ENCODE measurements around the gene MED13.

The MED13 gene

GRCh38 chr17:62092784-62093183, 27.7 kb upstream of the MED13 start:
- Histone ChIP-seq H3K27me3 (ENCODE audit: insufficient read depth, low read length) (no peaks in the 10 kb centered on the region), H3K9me3 (ENCODE audit: insufficient read depth, low read depth, low read length) (no peaks in the 10 kb centered on the region), H3K4me1 (ENCODE audit: control insufficient read depth in 1 of 2, insufficient read depth in 2 of 2, low read length in 2 of 2) (no peaks in the 10 kb centered on the region), H4K12ac (ENCODE audit: low read depth, low read length) (no peak overlapping the region), H3K4ac (ENCODE audit: low read depth, low read length) (no peak overlapping the region), H2AFZ (ENCODE audit: insufficient read depth, low read length, poor library complexity) (no peak overlapping the region), H3K18ac (ENCODE audit: low read length) (no peak overlapping the region), H3K14ac (ENCODE audit: low read length) (no peak overlapping the region), H3K36me3 (ENCODE audit: control insufficient read depth in 1 of 2, insufficient read depth in 2 of 2, low read length in 2 of 2) (no peaks in the 10 kb centered on the region), H2AK5ac (ENCODE audit: low read length) (no peak overlapping the region), H3K23ac (ENCODE audit: low read length) (no peak overlapping the region), H4K8ac (ENCODE audit: low read depth, low read length) (no peak overlapping the region), H3K4me2 (ENCODE audit: low read length) (no peak overlapping the region), H2BK120ac (ENCODE audit: insufficient read depth, low read length, poor library complexity) (no peak overlapping the region), H3K9ac (ENCODE audit: low read length) (no peak overlapping the region), H3K4me3 (ENCODE audit: low read depth, low read length) (no peak overlapping the region), H2BK5ac (ENCODE audit: low read depth, low read length, poor library complexity) (no peak overlapping the region), H3K79me2 (ENCODE audit: control insufficient read depth, insufficient read depth, low read length, poor library complexity) (no peaks in the 10 kb centered on the region), H3K27ac (ENCODE audit: low read depth, low read length) (no peak overlapping the region), H2BK12ac (ENCODE audit: low read length) (no peak overlapping the region), H3K79me1 (ENCODE audit: low read length) (no peaks in the 10 kb centered on the region), H4K91ac (ENCODE audit: low read depth, low read length) (no peak overlapping the region)
- WGBS (ENCODE audit: extremely low coverage, insufficient coverage, insufficient read length): no CpG with 5 or more reads among the region's 2 CpGs
- DNase-seq: peak in 1 of 2 donors; percentile 29

GRCh38 chr17:62091804-62092203, 26.7 kb upstream of the MED13 start:
- Histone ChIP-seq H3K27ac (ENCODE audit: low read depth, low read length) (no peak overlapping the region), H3K4me3 (ENCODE audit: low read depth, low read length) (no peak overlapping the region), H3K4ac (ENCODE audit: low read depth, low read length) (no peak overlapping the region), H4K12ac (ENCODE audit: low read depth, low read length) (no peak overlapping the region), H3K27me3 (ENCODE audit: insufficient read depth, low read length) (no peaks in the 10 kb centered on the region), H2BK12ac (ENCODE audit: low read length) (no peak overlapping the region), H3K79me2 (ENCODE audit: control insufficient read depth, insufficient read depth, low read length, poor library complexity) (no peaks in the 10 kb centered on the region), H3K79me1 (ENCODE audit: low read length) (no peaks in the 10 kb centered on the region), H2AFZ (ENCODE audit: insufficient read depth, low read length, poor library complexity) (no peak overlapping the region), H3K4me1 (ENCODE audit: control insufficient read depth in 1 of 2, insufficient read depth in 2 of 2, low read length in 2 of 2) (no peaks in the 10 kb centered on the region), H4K91ac (ENCODE audit: low read depth, low read length) (no peak overlapping the region), H3K23ac (ENCODE audit: low read length) (no peak overlapping the region), H4K8ac (ENCODE audit: low read depth, low read length) (no peak overlapping the region), H3K14ac (ENCODE audit: low read length) (no peak overlapping the region), H2BK120ac (ENCODE audit: insufficient read depth, low read length, poor library complexity) (no peak overlapping the region), H2BK5ac (ENCODE audit: low read depth, low read length, poor library complexity) (no peak overlapping the region), H3K9me3 (ENCODE audit: insufficient read depth, low read depth, low read length) (no peaks in the 10 kb centered on the region), H2AK5ac (ENCODE audit: low read length) (no peak overlapping the region), H3K4me2 (ENCODE audit: low read length) (no peak overlapping the region), H3K9ac (ENCODE audit: low read length) (no peak overlapping the region), H3K18ac (ENCODE audit: low read length) (no peak overlapping the region), H3K36me3 (ENCODE audit: control insufficient read depth in 1 of 2, insufficient read depth in 2 of 2, low read length in 2 of 2) (no peaks in the 10 kb centered on the region)
- no CpG with 5 or more reads among the region's 1 CpG for WGBS (ENCODE audit: extremely low coverage, insufficient coverage, insufficient read length)
- no peak for DNase-seq

DNA sequence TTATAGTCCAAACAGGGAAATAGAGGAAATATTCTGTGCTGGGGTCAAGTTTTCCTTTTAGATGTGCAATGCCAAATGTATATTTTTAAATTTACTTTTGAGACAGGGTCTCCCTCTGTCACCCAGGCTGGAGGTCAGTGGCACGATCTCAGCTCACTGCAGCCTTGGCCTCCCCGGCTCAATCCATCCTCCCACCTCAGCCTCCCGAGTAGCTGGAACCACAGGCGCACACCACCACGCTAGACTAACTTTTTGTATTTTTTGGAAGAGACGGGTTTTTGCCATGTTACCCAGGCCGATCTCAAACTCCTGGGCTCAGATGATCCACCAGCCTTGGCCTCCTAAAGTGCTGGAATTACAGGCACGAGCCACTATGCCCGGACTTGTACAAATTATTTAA, 25.8 kb upstream of the MED13 start:
- Histone ChIP-seq H3K14ac (ENCODE audit: low read length) (no peak overlapping the region), H3K27ac (ENCODE audit: low read depth, low read length) (no peak overlapping the region), H3K4me1 (ENCODE audit: control insufficient read depth in 1 of 2, insufficient read depth in 2 of 2, low read length in 2 of 2) (no peaks in the 10 kb centered on the region), H2BK120ac (ENCODE audit: insufficient read depth, low read length, poor library complexity) (no peak overlapping the region), H4K91ac (ENCODE audit: low read depth, low read length) (no peak overlapping the region), H3K79me2 (ENCODE audit: control insufficient read depth, insufficient read depth, low read length, poor library complexity) (no peaks in the 10 kb centered on the region), H4K12ac (ENCODE audit: low read depth, low read length) (no peak overlapping the region), H4K8ac (ENCODE audit: low read depth, low read length) (no peak overlapping the region), H2AFZ (ENCODE audit: insufficient read depth, low read length, poor library complexity) (no peak overlapping the region), H3K9ac (ENCODE audit: low read length) (no peak overlapping the region), H3K9me3 (ENCODE audit: insufficient read depth, low read depth, low read length) (no peaks in the 10 kb centered on the region), H3K4me3 (ENCODE audit: low read depth, low read length) (no peak overlapping the region), H3K36me3 (ENCODE audit: control insufficient read depth in 1 of 2, insufficient read depth in 2 of 2, low read length in 2 of 2) (no peaks in the 10 kb centered on the region), H3K18ac (ENCODE audit: low read length) (no peak overlapping the region), H2BK5ac (ENCODE audit: low read depth, low read length, poor library complexity) (no peak overlapping the region), H2AK5ac (ENCODE audit: low read length) (no peak overlapping the region), H3K23ac (ENCODE audit: low read length) (no peak overlapping the region), H3K79me1 (ENCODE audit: low read length) (no peaks in the 10 kb centered on the region), H3K4me2 (ENCODE audit: low read length) (no peak overlapping the region), H2BK12ac (ENCODE audit: low read length) (no peak overlapping the region), H3K4ac (ENCODE audit: low read depth, low read length) (no peak overlapping the region), H3K27me3 (ENCODE audit: insufficient read depth, low read length) (no peaks in the 10 kb centered on the region)
- no CpG with 5 or more reads among the region's 9 CpGs for WGBS (ENCODE audit: extremely low coverage, insufficient coverage, insufficient read length)
- DNase-seq: no peak

DNA sequence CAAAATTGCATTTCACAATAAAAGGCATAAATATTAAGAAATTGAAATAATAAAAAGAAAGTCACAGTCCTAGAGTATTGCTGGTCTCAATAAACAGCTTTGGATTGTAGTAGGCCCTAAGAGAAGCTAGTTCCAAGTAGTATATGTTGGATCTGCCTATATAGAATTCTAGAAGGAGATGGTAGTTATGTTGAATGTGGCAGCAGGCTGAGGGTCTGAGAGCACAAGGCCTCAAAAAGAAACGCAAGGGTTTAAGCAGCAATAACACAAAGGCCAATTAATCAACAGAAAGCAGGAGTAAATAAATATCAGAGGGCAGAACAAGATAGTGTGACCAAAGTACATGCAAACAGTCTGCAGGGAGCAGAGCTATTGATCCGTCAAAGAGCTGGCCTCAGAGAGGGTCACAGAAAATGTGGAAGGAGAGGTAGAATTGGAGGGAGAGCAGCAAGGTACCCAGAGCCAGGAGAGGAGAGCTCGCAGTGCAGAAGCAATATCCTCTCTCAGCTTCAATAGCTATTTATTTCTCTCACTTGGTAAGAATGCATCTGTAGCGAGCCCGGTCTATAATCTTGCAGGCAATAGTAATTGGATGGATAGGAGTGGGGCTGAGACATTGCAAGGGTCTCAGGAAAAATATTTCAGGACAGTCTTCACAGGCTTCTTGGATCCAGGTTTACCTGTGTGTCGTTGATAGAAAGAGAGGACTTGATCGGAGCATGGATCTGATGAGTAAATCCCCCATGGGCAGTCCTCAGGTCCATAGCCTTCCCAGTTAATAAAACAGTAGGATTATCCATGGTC, 25.1 kb upstream of the MED13 start:
- Histone ChIP-seq H4K8ac (ENCODE audit: low read depth, low read length) (no peak overlapping the region), H3K36me3 (ENCODE audit: control insufficient read depth in 1 of 2, insufficient read depth in 2 of 2, low read length in 2 of 2) (no peaks in the 10 kb centered on the region), H3K9me3 (ENCODE audit: insufficient read depth, low read depth, low read length) (no peaks in the 10 kb centered on the region), H3K79me1 (ENCODE audit: low read length) (no peaks in the 10 kb centered on the region), H3K27ac (ENCODE audit: low read depth, low read length) (no peak overlapping the region), H3K4me3 (ENCODE audit: low read depth, low read length) (no peak overlapping the region), H3K4ac (ENCODE audit: low read depth, low read length) (no peak overlapping the region), H2BK12ac (ENCODE audit: low read length) (no peak overlapping the region), H3K9ac (ENCODE audit: low read length) (no peak overlapping the region), H2AFZ (ENCODE audit: insufficient read depth, low read length, poor library complexity) (no peak overlapping the region), H2AK5ac (ENCODE audit: low read length) (no peak overlapping the region), H3K14ac (ENCODE audit: low read length) (no peak overlapping the region), H3K18ac (ENCODE audit: low read length) (no peak overlapping the region), H4K12ac (ENCODE audit: low read depth, low read length) (no peak overlapping the region), H4K91ac (ENCODE audit: low read depth, low read length) (no peak overlapping the region), H2BK5ac (ENCODE audit: low read depth, low read length, poor library complexity) (no peak overlapping the region), H3K27me3 (ENCODE audit: insufficient read depth, low read length) (no peaks in the 10 kb centered on the region), H2BK120ac (ENCODE audit: insufficient read depth, low read length, poor library complexity) (no peak overlapping the region), H3K4me2 (ENCODE audit: low read length) (no peak overlapping the region), H3K4me1 (ENCODE audit: control insufficient read depth in 1 of 2, insufficient read depth in 2 of 2, low read length in 2 of 2) (no peaks in the 10 kb centered on the region), H3K79me2 (ENCODE audit: control insufficient read depth, insufficient read depth, low read length, poor library complexity) (no peaks in the 10 kb centered on the region), H3K23ac (ENCODE audit: low read length) (no peak overlapping the region)
- no peak for DNase-seq
- WGBS (ENCODE audit: extremely low coverage, insufficient coverage, insufficient read length): no CpG with 5 or more reads among the region's 7 CpGs
